HEK293 (cell line): ENCODE measurements around the gene PIGO.
A peak's percentile ranks its signal among the peaks of the same experiment; 100 is the strongest.

Experiments
- OSR2 ChIP-seq: fragments of 450-650 bp; formaldehyde crosslinking; IDR thresholded peaks from 2 replicates; pipeline ENCODE4 v1.5.1; 2016; ENCODE audit warnings: missing biosample characterization, missing genetic modification characterization
- PRDM10 ChIP-seq: fragments of 450-650 bp; formaldehyde crosslinking; IDR thresholded peaks from 2 replicates; pipeline ENCODE4 v1.5.1; 2016; ENCODE audit warnings: missing biosample characterization, missing genetic modification characterization
- PRDM6 ChIP-seq: fragments of 450-650 bp; formaldehyde crosslinking; IDR thresholded peaks from 2 replicates; pipeline ENCODE4 v1.5.1; 2017; ENCODE audit warnings: missing biosample characterization, missing genetic modification characterization
- REST ChIP-seq: fragments of 450-650 bp; formaldehyde crosslinking; IDR thresholded peaks from 2 replicates; pipeline ENCODE4 v1.5.1; 2016; ENCODE audit warnings: missing biosample characterization, missing genetic modification characterization
- TSHZ1 ChIP-seq: fragments of 450-650 bp; formaldehyde crosslinking; IDR thresholded peaks from 2 replicates; pipeline ENCODE4 v1.5.1; 2016; ENCODE audit warnings: missing biosample characterization, missing genetic modification characterization, borderline replicate concordance
- WT1 ChIP-seq: fragments of 450-650 bp; formaldehyde crosslinking; IDR thresholded peaks from 2 replicates; pipeline ENCODE4 v1.5.1; 2016; ENCODE audit warnings: missing biosample characterization, missing genetic modification characterization
- ZBTB49 ChIP-seq: fragments of 450-650 bp; formaldehyde crosslinking; IDR thresholded peaks from 2 replicates; pipeline ENCODE4 v1.5.1; 2016; ENCODE audit warnings: missing biosample characterization, missing genetic modification characterization, low read depth
- ZEB2 ChIP-seq: fragments of 450-650 bp; formaldehyde crosslinking; IDR thresholded peaks from 2 replicates; pipeline ENCODE4 v1.5.1; 2016; ENCODE audit warnings: missing biosample characterization, missing genetic modification characterization
- ZNF133 ChIP-seq: fragments of 450-650 bp; formaldehyde crosslinking; IDR thresholded peaks from 2 replicates; pipeline ENCODE4 v1.5.1; 2016; ENCODE audit warnings: missing biosample characterization, missing genetic modification characterization
- ZNF140 ChIP-seq: fragments of 450-650 bp; formaldehyde crosslinking; IDR thresholded peaks from 2 replicates; pipeline ENCODE4 v1.5.1; 2016; ENCODE audit warnings: missing biosample characterization, missing genetic modification characterization
- ZNF16 ChIP-seq: fragments of 450-650 bp; formaldehyde crosslinking; IDR thresholded peaks from 2 replicates; pipeline ENCODE4 v1.5.1; 2016; ENCODE audit warnings: low read depth, missing biosample characterization, missing genetic modification characterization
- ZNF221 ChIP-seq: fragments of 450-650 bp; formaldehyde crosslinking; IDR thresholded peaks from 2 replicates; pipeline ENCODE4 v1.5.1; 2017; ENCODE audit warnings: missing biosample characterization, missing genetic modification characterization, borderline replicate concordance
- ZNF24 ChIP-seq: fragments of 450-650 bp; formaldehyde crosslinking; IDR thresholded peaks from 2 replicates; pipeline ENCODE4 v1.5.1; 2016; ENCODE audit warnings: missing biosample characterization, missing genetic modification characterization
- ZNF311 ChIP-seq: fragments of 450-650 bp; formaldehyde crosslinking; IDR thresholded peaks from 2 replicates; pipeline ENCODE4 v1.5.1; 2017; ENCODE audit warnings: missing biosample characterization, missing genetic modification characterization, borderline replicate concordance
- ZNF350 ChIP-seq: fragments of 450-650 bp; formaldehyde crosslinking; IDR thresholded peaks from 2 replicates; pipeline ENCODE4 v1.5.0; 2017; ENCODE audit warnings: missing biosample characterization, mild to moderate bottlenecking, missing genetic modification characterization
- ZNF416 ChIP-seq: fragments of 450-650 bp; formaldehyde crosslinking; IDR thresholded peaks from 2 replicates; pipeline ENCODE4 v1.5.1; 2016; ENCODE audit warnings: missing biosample characterization, missing genetic modification characterization
- ZNF423 ChIP-seq: fragments of 450-650 bp; formaldehyde crosslinking; IDR thresholded peaks from 2 replicates; pipeline ENCODE4 v1.5.1; 2016; ENCODE audit warnings: missing biosample characterization, missing genetic modification characterization
- ZNF544 ChIP-seq: fragments of 450-650 bp; formaldehyde crosslinking; IDR thresholded peaks from 2 replicates; pipeline ENCODE4 v1.5.0; 2017; ENCODE audit warnings: missing biosample characterization, missing genetic modification characterization
- ZNF623 ChIP-seq: fragments of 450-650 bp; formaldehyde crosslinking; IDR thresholded peaks from 2 replicates; pipeline ENCODE4 v1.5.1; 2016; ENCODE audit warnings: missing biosample characterization, missing genetic modification characterization
- ZNF624 ChIP-seq: fragments of 450-650 bp; formaldehyde crosslinking; IDR thresholded peaks from 2 replicates; pipeline ENCODE4 v1.5.1; 2017; ENCODE audit warnings: missing biosample characterization, missing genetic modification characterization
- ZNF701 ChIP-seq: fragments of 450-650 bp; formaldehyde crosslinking; IDR thresholded peaks from 2 replicates; pipeline ENCODE4 v1.5.1; 2016; ENCODE audit warnings: missing biosample characterization, missing genetic modification characterization
- ZNF707 ChIP-seq: fragments of 450-650 bp; formaldehyde crosslinking; IDR thresholded peaks from 2 replicates; pipeline ENCODE4 v1.5.1; 2016; ENCODE audit warnings: missing biosample characterization, missing genetic modification characterization
- ZNF76 ChIP-seq: fragments of 450-650 bp; formaldehyde crosslinking; IDR thresholded peaks from 2 replicates; pipeline ENCODE4; 2016; ENCODE audit warnings: low read depth, missing biosample characterization, missing genetic modification characterization, borderline replicate concordance
- ZNF792 ChIP-seq: fragments of 450-650 bp; formaldehyde crosslinking; IDR thresholded peaks from 2 replicates; pipeline ENCODE4 v1.5.1; 2016; ENCODE audit warnings: missing biosample characterization, missing genetic modification characterization
- ZNF830 ChIP-seq: fragments of 450-650 bp; IDR thresholded peaks from 2 replicates; pipeline ENCODE4 v1.5.0; 2018; ENCODE audit warnings: missing biosample characterization, missing genetic modification characterization, low read depth, mild to moderate bottlenecking, moderate library complexity

PIGO gene

GRCh38 chr9:35072461-35073278 is 23.7 kb downstream of the PIGO start, which contains the start of gene VCP (continued):
- TF ChIP-seq REST (tag by site-specific recombination) (no peak), ZNF544 (tag by site-specific recombination) (no peak), ZNF792 (tag by site-specific recombination) (no peak), PRDM10 (tag by site-specific recombination) (peak; percentile 89), ZNF707 (tag by site-specific recombination) (no peak), ZNF423 (no peak), ZNF76 (tag by site-specific recombination) (no peak), ZNF140 (no peak), ZNF416 (tag by site-specific recombination) (no peak), ZEB2 (0 out of 2 replicates have a peak, but pooled peaks have one; percentile 15), ZNF350 (tag by site-specific recombination) (no peak), ZNF311 (tag by site-specific recombination) (no peak), ZNF623 (tag by site-specific recombination) (no peak), ZNF221 (no peak), ZNF16 (tag by site-specific recombination) (no peak), PRDM6 (tag by site-specific recombination) (no peak), ZNF701 (tag by site-specific recombination) (no peak), ZNF133 (tag by site-specific recombination) (no peak), WT1 (tag by site-specific recombination) (no peak), ZNF624 (tag by site-specific recombination) (no peak), OSR2 (peak; percentile 58), ZNF24 (tag by site-specific recombination) (no peak), ZNF830 (tag by site-specific recombination) (no peak), TSHZ1 (tag by site-specific recombination) (no peak), ZBTB49 (tag by site-specific recombination) (no peak)
